GM19193 (cell line): ENCODE data around the gene MAN1C1.

Source experiments
- POLR2A ChIP-seq: IDR thresholded peaks from 4 replicates; pipeline ENCODE4 v1.6.1; 2011; ENCODE audit not compliant: insufficient read depth, insufficient read length; ENCODE audit errors: extremely low read depth

The MAN1C1 gene

DNA sequence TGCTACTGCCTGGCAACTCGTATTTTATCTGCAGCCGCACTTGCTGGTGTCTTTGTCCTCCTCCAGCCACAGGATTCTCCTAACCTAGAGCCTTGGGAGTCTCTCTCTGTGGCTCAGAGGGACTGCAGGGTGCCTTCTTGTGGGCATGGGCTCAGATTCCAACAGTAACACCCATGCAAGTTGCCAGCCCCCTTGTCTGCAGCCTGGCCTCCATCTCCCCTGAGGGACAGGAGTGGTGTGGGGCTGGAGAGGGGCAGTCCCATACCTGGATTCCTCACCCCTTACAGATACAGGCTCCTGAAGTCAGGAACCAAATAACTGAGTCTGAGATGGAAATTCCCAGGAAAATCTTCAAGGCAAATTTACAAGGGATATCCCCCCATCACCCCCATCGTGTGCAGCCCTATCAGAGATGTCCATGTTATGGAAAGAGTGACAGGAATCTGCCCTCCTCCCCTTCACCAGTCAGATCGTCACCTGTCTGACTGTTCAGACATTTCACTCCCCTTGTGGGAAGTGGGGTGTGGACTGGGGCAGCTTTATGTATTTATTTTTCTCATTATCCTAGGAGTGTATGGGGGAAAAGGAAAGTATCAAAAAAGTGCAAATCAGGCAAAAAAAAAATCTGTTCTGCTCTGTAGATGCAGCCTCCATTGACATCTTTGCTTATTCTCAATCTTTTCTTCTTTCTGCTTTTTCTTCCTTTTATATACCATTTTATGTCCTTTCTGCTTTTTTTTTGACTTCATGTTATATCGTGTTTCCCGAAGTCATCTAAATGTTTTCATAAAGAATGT lies 70.8 kb downstream of the MAN1C1 start:
- no peak for TF ChIP-seq POLR2A

DNA sequence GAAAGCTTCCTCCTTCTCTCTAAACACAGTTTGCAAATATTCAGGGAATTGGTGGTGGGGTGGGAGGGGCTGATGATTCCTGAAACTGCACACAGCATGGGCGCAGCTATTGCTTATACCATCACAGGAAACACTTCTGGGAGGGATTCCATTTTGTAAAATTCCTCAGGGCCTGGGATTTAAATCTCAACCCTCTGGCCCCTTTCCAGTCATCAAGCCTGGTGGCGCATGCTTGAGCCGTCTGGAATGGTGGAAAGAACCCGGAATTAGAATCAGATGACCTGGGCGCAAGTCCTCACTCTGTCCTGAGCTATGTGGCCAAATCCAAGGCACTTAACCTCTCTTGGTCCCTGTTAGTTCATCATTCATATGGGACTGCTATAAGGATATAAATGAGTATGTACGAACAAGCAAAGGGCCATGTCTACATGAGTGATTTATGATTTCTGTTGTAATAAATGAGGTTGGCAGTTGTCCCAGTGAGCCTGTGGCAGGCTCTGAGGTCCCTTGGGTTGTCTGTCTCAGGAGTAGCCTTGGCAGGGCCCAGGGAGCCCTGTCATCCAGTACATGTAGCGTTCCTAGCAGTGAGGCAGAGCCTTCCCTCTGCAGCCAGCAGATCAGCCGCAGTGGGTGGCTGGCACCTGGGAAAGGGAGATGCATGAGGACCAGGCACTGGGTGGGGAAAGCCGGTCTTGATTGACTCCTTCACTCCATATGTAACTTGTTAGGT lies 72.0 kb downstream of the MAN1C1 start:
- no peak for TF ChIP-seq POLR2A

DNA sequence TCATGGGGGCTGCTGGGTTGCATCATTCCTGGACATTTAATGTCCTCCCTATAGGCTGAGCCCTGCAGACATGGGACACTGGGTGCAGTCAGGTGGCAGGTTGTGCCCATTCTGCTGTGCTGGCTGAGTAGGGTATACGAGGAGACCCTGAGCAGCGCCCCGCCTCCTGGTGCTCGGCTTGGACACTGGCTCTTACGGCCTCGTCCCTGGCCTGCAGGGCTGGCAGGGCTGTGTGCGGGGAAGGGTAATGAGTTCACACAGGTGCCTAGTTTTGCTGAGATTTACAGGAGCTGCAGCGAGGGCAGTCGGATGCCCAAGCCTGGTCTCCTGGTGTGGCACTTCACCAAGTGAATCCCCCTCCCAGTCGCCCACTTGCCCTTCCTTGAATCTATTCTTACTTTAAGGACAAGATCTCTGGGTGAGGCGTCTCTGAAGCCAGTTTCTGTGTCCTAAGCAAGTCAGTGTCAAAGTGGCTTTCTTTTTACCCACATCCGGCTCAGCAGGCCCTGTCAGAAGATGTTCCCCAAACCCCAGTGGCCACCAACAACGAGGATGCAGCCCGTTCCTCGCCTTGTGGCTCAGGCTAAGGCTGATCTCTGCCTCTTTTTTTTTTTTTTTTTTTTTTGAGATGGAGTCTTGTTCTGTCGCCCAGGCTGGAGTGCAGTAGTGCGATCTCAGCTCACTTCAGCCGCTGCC lies 73.2 kb downstream of the MAN1C1 start:
- TF ChIP-seq POLR2A, result no peak

DNA sequence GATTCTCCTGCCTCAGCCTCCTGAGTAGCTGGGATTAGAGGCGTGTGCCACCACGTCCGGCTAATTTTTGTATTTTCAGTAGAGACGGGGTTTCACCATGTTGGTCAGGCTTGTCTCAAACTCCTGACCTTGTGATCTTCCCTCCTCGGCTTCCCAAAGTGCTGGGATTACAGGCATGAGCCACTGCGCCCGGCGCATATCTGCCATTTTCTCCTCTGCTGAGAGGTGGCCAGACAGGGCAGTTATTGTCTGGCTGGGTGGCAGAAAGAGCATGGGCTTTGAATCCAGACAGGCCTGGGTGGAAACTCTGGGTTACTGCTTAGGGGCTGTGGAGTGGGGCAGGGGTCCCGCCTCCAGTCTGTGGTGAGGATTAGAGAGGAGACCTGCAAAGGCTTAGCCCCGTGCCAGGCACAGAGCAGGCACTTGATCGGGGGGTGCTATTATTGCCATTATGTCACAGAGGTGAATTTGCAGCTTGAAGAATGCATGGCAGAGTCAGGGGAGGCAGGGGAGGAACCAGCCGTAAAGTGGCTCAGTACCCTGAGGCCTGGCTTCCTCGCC lies 73.9 kb downstream of the MAN1C1 start:
- no peak for TF ChIP-seq POLR2A

DNA sequence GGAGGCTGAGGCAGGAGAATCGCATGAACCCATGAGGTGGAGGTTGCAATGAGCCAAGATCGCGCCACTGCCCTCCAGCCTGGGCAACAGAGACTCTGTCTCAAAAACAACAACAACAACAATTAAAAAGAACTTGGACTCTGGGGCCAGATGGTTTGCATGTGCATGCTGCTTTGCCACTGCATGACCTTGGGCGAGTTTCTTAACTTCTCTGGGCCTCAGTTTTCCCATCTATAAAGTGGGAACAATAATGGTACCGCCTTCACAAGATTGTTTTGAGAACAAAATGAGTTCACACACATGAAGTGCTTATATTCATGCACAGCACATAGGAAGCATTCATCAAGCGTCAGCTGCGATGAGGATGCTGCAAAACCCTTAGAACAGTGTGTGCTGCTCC lies 74.6 kb downstream of the MAN1C1 start:
- no peak for TF ChIP-seq POLR2A

DNA sequence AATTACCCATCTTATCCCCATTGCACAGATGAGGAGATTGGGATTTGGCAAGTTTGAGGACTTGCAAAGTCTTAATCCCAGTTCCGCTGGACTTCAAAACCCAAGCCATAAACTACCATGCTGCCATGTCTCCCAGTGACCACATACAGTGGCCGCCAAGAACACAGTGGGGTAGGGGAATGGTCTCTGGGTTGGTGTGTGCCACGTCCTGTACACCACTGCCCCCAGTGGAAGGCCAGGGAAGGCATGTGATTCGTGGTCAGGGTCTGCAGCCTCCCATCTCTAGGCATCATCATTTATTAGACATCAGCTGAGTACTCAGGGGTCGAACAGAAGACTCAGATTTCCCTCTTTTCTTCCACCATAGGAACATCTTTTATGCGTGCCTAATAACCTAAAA lies 76.0 kb downstream of the MAN1C1 start:
- no peak for TF ChIP-seq POLR2A

DNA sequence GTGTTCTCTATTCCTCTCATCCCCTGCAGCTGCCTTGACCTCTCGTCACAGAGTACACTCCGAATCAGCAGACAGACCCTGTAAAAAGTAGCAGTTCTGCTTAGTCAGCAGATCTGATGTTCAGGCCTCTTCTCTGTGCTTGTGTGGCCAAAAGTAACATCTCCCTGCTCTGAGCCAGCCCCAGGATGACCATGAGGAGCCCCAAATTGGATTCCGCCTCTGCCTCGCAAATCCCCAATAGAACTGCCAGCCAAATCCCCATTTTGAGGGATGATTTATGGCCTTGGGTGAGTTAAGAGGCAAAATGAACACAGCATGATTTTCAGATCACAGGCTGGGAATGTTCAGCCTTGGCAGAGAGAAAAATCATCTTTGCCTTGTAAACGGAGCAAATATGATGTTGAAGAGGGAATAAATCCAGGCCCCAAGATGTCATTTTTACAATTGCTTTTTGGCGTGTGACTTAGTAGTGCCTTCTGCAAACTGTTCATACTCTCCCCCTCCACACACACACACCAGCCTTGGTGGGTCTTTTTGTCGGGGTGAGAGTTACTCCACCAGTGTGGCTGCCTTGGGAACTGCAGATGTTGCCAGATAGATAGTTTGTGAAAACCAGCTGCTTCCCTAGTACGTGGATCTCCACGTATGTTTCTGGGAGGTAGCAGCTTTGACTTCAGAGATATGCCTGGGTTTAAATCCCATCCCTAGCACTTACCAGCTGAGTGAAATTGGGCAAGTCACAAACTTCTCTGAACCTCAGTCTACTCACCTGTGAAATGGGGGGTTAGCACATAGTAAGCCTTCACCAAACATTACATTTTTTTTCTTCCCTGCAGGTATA lies 77.8 kb downstream of the MAN1C1 start:
- TF ChIP-seq POLR2A, result no peak

DNA sequence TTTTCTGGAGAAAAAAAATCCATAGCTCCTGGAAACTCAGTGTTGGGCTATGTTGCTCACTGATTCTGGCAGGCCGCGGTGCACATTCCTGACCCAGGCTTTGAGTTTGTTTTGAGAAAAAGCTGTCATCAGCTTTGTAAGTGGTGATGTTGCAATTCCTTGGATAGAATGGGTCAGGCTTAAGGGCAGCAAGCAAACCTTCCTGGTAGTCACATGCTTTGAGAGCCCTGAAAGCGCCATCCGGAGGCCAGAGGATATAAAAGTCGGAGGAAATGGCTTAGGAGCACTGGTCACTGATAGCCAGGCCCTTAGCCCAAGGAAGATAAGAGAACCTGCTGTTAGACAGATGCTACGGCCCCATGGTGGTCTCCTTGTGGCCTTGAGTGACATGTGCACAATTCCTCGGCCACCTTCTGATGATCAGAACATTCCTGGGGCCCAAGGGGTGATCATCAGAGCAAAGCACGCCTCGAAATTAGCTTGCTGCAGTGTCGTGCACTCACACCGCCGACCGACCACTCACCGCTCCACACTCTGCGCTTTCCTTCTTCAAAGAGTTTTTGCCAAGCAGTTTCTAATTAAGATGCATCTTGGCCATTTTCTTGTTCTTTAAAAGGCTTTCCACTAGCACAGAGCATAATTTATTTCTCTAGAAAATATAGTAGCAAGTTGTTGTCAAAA lies 78.6 kb downstream of the MAN1C1 start:
- TF ChIP-seq POLR2A, result no peak

DNA sequence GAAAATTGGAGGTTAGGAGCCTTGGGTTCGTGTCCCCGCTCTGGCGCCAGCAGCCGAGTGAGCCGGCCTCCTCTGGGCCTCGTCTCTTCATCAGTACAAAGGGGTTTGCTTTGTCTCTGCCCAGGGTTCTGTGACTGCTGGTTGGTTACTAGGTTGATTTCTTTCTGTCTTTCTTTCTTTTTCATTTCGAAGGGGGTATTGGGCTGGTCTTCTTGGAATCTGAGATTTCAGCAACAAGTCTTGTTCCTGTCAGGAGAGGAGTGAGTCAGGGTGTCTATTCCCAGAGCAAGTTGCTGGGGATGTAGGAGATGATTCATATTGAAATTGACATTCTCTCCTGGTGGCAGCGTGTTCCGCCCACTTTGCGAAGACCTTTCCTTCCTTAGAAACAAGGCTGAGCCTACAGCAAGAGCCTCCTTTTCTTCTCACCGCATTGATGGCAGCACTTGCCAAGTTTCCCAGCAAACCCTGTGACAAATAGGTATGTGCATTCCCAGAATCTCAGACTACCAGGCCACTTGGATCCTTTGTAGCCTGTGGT lies 79.2 kb downstream of the MAN1C1 start:
- no peak for TF ChIP-seq POLR2A

DNA sequence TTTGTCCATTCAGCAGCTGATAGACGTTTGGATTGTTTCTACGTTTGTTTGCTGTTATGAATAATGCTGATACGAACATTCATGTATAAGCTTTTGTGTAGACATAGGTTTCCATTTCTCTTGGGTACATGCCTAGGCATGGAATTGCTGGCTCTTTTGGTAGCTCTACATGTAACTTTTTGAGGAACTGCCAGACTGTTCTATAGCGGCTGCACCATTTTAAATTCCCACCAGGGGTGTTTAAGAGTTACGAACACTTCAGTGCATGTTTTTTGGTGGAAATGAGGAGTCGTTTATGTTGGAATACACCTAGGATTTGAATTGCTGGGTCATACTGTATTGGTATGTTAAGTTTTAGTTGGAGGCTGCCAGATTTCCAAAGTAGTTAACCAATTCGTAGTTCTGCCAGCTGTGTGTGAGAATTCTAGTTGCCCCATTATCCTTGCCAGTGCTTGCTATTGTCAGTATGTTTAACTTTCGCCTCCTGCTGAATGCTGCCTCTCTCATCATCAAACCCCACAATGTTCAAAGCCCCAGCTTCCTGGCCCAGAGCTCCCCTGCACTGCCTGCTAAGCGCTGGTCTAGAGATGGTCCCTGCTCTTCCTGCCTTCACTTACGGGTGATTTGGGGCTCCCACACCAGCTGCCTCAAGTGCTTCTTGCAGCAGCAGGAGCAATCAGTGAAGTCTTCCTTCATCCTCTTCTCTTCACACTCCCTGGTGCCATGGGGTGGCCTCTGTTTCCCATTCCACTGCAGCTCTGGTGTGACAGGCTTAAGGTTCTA lies 81.0 kb downstream of the MAN1C1 start:
- no peak for TF ChIP-seq POLR2A

DNA sequence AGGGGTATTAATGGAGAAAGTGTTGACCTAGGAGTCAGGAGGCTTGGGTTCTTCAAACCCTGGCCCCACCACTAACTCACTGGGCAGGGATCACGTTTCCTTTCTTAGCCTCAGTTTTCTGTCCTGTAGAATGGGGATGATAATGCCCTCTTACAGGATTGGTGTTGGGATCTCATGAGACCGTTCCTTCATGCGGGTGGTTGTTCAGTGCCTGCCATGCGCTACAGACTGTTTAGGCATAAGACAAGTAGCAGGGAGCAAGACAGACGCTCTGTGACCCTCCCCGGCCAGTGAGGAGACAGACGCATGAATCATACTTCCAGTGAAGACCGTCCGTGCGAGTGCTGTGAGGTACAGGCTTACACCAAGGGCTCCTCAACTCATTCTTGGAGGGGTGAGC lies 81.7 kb downstream of the MAN1C1 start:
- no peak for TF ChIP-seq POLR2A

DNA sequence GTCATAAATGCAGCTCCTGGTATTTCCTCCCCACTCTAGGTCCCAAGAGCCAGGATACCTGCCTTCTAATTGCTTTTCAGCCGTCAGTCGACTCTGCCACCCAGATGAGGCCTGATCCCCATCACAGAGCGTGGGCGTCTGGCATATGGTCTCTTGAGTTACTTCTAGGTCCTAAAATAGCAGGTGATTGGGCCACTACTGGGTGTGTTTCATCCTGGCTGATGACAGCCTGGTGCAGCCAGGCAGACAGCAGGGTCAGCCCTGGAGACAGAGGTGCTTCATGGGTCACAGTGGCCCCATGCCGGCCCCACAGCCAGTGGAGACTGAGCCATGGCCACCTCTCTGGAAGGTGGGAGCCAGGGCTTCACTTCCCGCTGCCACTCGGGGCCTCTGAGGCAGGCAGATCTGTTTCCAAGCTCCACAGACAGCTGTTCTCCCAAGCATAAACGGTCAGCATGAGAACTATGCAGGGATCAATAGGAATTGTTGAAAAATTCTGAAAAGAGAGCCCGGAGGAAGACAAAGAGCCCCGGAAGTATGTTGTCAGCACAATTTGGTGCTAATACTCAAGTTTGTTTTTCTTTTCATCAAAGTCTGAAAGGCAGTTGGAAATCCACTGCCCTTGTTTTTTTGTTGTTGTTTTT lies 83.0 kb downstream of the MAN1C1 start:
- no peak for TF ChIP-seq POLR2A

DNA sequence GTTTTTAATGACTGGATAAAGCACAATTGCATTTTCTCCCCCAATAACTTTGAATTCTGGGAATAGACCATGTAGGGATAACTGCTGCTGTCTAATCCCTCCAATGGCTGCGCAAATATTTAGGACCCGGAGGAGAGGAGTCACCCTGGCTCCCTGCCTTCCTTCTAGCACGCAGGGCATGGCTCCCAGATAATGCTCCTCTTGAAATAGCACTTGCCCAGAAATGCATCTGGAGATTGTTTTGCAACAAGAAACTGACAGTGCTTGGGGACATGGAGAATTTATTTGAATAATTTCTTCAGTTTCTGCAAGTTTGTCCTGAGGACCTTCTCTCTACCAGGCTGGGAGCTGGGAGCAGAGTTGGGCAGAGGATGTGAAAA lies 83.5 kb downstream of the MAN1C1 start:
- TF ChIP-seq POLR2A, result no peak

DNA sequence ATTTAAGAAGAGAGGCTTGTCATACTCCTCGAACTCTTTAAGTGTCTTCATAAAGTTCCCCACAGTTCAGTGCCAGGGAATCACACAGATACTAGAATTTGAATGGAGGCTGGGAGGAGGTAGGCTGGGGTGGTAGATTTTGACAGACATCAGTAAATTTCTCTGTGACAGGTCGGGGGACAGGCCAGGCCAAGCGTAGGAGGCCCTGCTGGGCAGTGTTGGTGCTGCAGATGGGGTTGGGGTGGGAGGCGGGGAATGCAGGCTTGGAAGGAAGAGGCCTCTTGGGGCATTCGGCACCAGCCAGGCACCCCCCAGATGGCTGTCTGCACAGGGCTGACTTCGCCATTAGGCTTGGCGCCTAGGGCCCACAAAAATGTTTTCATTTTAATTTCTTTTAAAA lies 84.0 kb downstream of the MAN1C1 start:
- TF ChIP-seq POLR2A, result no peak
